Ovary (tissue), 9 donors: ENCODE data around the gene LAD1. TPM values are rescaled to one million over a fixed set of nuclear protein-coding genes. Genes with fewer than 3 reads are reported as not detected.

Experiments
- DNase-seq, 5 donors: peaks; one replicate each; pipeline ENCODE4 v3.0.0-alpha.2; 2019 to 2020
- H3K27ac ChIP-seq, 2 donors: fragments of 200-600 bp; one replicate each; pipeline versions ENCODE4 v1.5.1 to v1.8.0; 2019 to 2022
- H3K27me3 ChIP-seq: fragments of 200-600 bp; one replicate; pipeline ENCODE4 v1.8.0; 2022
- H3K36me3 ChIP-seq: fragments of 200-600 bp; sonication (generic); one replicate; pipeline ENCODE4 v1.5.1; 2019
- H3K4me1 ChIP-seq: one replicate; pipeline ENCODE4 v1.8.1; 2013; ENCODE audit warnings: mild to moderate bottlenecking, moderate library complexity; ENCODE audit not compliant: insufficient read depth
- H3K4me3 ChIP-seq: fragments of 200-600 bp; sonication (generic); one replicate; pipeline ENCODE4 v1.5.1; 2017
- H3K9me3 ChIP-seq, 2 donors: fragments of 200-600 bp in 1 of 2; sonication (generic) in 1 of 2; one replicate each; pipeline versions ENCODE4 v1.5.1 to v1.8.1; 2013 to 2019; ENCODE audit warnings: mild to moderate bottlenecking in 1 of 2, moderate library complexity in 1 of 2
- CTCF ChIP-seq, 3 donors: fragments of 450-650 bp in 2 of 3; fragments of 200-600 bp in 1 of 3; IDR thresholded peaks; one replicate each; pipeline versions ENCODE4 v1.5.1 to v1.8.0; 2016 to 2022; ENCODE audit warnings: antibody characterized with exemption in 3 of 3, mild to moderate bottlenecking in 1 of 3
- EP300 ChIP-seq: sonication (generic); formaldehyde crosslinking; IDR thresholded peaks from one replicate; pipeline ENCODE4 v1.6.1; 2017; ENCODE audit warnings: antibody characterized with exemption
- POLR2A ChIP-seq: fragments of 450-650 bp; IDR thresholded peaks from one replicate; pipeline ENCODE4 v1.6.1; 2017; ENCODE audit warnings: antibody characterized with exemption, mild to moderate bottlenecking, moderate library complexity
- WGBS, 3 donors: extraction: QIAGEN DNeasy Blood & Tissue Kit in 1 of 3; methylation state at CpG; one replicate each; pipeline versions ENCODE4 v1.1.5 to v1.1.7; 2013 to 2017; 5-methylcytosine and 5-hydroxymethylcytosine counted together
- intact Hi-C, 4 donors: fragments of 100-400 bp; cut with DNase I; formaldehyde crosslinking; loops; one replicate each; pipeline versions ENCODE4 v1.11.0 to v1.15.1; 2022 to 2023
- polyA plus RNA-seq, 2 donors: library from polyadenylated mRNA; stranded (reverse); fragments of 200-250 nt in 1 of 2; fragments of 350-450 nt in 1 of 2; fragmentation: Illumina TruSeq in 1 of 2; extraction: RNeasy Lipid Tissue Mini Kit (QIAGEN cat#74804) in 1 of 2; gene quantifications; one replicate each; pipeline ENCODE4 v1.2.3, GENCODE V29; 2013 to 2014
- total RNA-seq, 7 donors: library from RNA; depleted of rRNA in 2 of 7; stranded (reverse); fragments of >200 nt in 2 of 7; fragmentation: NEBNext Ultra II Directional in 3 of 7; extraction: Animal tissue kit (Norgen Biotek cat#: 25700) in 3 of 7; gene quantifications; one replicate each; pipeline versions ENCODE4 v1.1.0 to v1.2.4, GENCODE V29; 2016 to 2023
- donor health status: DM: no; HTN: no; CAD: no; lungs with moderate emphysema.
- donor health status: DM: no; HTN: no; CAD: no.
- donor health status: Bipolar disorder and iron deficiency.
- donor health status: DM: yes; HTN: yes; CAD: no.
- donor health status: DM: no; HTN: no; CAD: no.
- donor health status: DM: yes; HTN: yes; CAD: no.

The LAD1 gene
- total and polyA plus RNA-seq, 9 donors, result 0.13 to 9.8 (median 2.1) TPM; not detected in 2

GRCh38 chr1:201395936-201396335, 3.2 kb downstream of the LAD1 start:
- no peak overlapping the region for H3K4me3 ChIP-seq
- TF ChIP-seq CTCF (IDR thresholded peaks at IDR 0.05) (no peak), POLR2A (no peak), EP300 (no peak)
- H3K9me3 ChIP-seq, result no peaks in the 10 kb centered on the region
- H3K4me1 ChIP-seq, result peaks cover 2% of the 10 kb centered on the region
- H3K27me3 ChIP-seq, result peaks cover 2% of the 10 kb centered on the region
- H3K36me3 ChIP-seq, result no peaks in the 10 kb centered on the region
- no peak for DNase-seq
- no peak overlapping the region for H3K27ac ChIP-seq
- WGBS, 3 donors, result 80 to 95% (median 87%) methylated on average over 4 of the region's 4 CpGs
- intact Hi-C loops, result no loop called here

- intact Hi-C loops, result no loop called here
- WGBS, 3 donors, result 52 to 61% (median 53%) methylated on average over 3 of the region's 3 CpGs
- TF ChIP-seq POLR2A (no peak), CTCF (IDR thresholded peaks at IDR 0.05) (no peak), EP300 (no peak)
Observed at GRCh38 chr1:201394591-201394990, 4.5 kb downstream of the LAD1 start.

DNA sequence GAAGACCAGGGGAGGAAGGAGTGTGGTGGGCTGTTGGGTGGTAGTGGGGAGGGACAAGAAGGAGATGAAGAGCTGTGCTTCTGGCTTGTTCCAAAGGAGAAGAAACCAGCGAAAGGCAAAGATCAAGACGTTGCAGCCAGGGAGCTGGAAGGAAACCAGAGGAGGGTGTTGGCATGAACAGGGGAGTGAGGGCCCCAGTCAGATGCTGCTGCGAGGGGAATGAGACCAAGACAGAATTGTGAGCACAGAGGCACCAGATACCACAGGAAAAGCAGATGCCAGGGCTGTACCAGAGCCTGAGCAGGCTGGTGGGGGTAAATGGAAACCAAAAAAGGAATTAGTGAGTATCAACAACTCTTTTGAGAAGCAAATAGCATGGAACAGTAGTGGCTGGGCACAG, 6.0 kb downstream of the LAD1 start:
- 61 to 69% (median 62%) methylated on average over 3 of the region's 3 CpGs for WGBS, 3 donors
- Histone ChIP-seq H3K36me3 (no peaks in the 10 kb centered on the region), H3K4me1 (no peaks in the 10 kb centered on the region), H3K9me3 (no peaks in the 10 kb centered on the region), H3K27me3 (no peaks in the 10 kb centered on the region), H3K27ac (no peak overlapping the region), H3K4me3 (no peak overlapping the region)
- intact Hi-C loops, result no loop called here
- DNase-seq, result no peak
- no peak for TF ChIP-seq CTCF (IDR thresholded peaks at IDR 0.05)
- no peak for TF ChIP-seq EP300
- no peak for TF ChIP-seq POLR2A

More at GRCh38 chr1:201394591-201394990, 4.5 kb downstream of the LAD1 start:
- no peaks in the 10 kb centered on the region for H3K36me3 ChIP-seq
- H3K27me3 ChIP-seq, result peaks cover 2% of the 10 kb centered on the region
- no peak overlapping the region for H3K4me3 ChIP-seq
- no peak for DNase-seq
- no peaks in the 10 kb centered on the region for H3K9me3 ChIP-seq
- no peak overlapping the region for H3K27ac ChIP-seq
- H3K4me1 ChIP-seq, result peaks cover 2% of the 10 kb centered on the region

DNA sequence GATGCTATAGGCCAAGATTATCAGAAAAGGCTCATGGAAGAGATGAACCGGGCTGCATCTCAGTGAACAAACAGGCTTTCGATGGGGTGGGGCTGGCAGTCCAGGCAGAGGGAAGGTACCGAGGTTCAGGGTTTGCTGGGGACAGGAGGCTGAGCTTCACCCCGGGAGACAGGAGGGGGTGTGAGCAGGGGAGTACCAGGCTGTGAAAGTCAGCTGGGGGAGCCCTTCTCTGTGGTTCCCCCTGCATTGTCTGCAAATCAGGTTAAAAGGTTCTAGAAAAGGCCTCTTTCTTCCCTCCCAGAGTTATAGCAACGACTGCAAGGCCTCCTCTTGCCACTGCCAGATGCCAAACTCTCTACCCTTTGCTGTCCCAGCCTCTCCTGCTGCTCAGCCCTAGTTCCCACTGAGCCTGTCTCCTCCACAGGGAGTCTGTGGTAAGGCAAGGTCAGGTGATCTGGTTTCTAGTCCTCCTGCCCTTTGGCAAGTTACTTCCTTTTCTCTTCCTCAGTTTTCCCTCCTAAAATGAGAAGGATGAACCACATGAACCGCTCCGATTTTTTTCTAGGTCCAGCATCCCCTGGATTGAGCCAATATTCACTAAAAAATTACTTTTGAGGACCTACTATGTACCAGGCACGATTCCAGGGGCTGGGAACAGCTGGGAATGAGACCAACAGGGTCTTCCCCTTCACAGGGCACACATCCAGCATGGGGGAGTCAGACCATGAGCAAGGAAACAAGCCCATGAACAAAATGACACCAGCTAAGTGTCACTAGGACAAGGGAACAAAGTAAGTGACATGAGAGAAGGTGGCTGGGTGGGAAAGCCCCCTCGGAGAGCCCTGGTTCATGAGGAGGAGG, 7.2 kb downstream of the LAD1 start:
- no peak overlapping the region for H3K4me3 ChIP-seq
- WGBS, 3 donors, result 64 to 73% (median 72%) methylated on average over 9 of the region's 9 CpGs
- no peak overlapping the region for H3K27ac ChIP-seq
- intact Hi-C loops, result no loop called here
- no peaks in the 10 kb centered on the region for H3K36me3 ChIP-seq
- no peak for DNase-seq
- H3K4me1 ChIP-seq, result no peaks in the 10 kb centered on the region
- TF ChIP-seq CTCF (IDR thresholded peaks at IDR 0.05) (no peak), POLR2A (no peak), EP300 (no peak)
- no peaks in the 10 kb centered on the region for H3K27me3 ChIP-seq
- H3K9me3 ChIP-seq, result no peaks in the 10 kb centered on the region
